HG03135 (cell line): ENCODE results near the gene ADCY1.

Experiments
- ATAC-seq: cut with Tn5 transposase; IDR thresholded peaks from one replicate; pipeline ENCODE4 v1.9.1; 2021; ENCODE audit warnings: mild to moderate bottlenecking, moderate library complexity; ENCODE audit not compliant: unreplicated experiment

Gene ADCY1

GRCh38 chr7:45708046-45708950 is 134.1 kb downstream of the ADCY1 start:
- no peak for ATAC-seq

- ATAC-seq: no peak
Measured at GRCh38 chr7:45709168-45710042, 135.2 kb downstream of the ADCY1 start.

- ATAC-seq: no peak
Measured at GRCh38 chr7:45710271-45711160, 136.3 kb downstream of the ADCY1 start.

- no peak for ATAC-seq
Measured at GRCh38 chr7:45711161-45711490, 137.0 kb downstream of the ADCY1 start.

GRCh38 chr7:45712057-45712689 is 138.0 kb downstream of the ADCY1 start:
- no peak for ATAC-seq

- no peak for ATAC-seq
Measured at GRCh38 chr7:45712872-45713668, 138.9 kb downstream of the ADCY1 start.

GRCh38 chr7:45713669-45714520 is 139.7 kb downstream of the ADCY1 start:
- ATAC-seq: no peak

- ATAC-seq: no peak
Measured at GRCh38 chr7:45714521-45714820, 140.3 kb downstream of the ADCY1 start.

- ATAC-seq: no peak
Measured at GRCh38 chr7:45715471-45716352, 141.5 kb downstream of the ADCY1 start.

GRCh38 chr7:45716380-45717203 is 142.4 kb downstream of the ADCY1 start:
- no peak for ATAC-seq

- no peak for ATAC-seq
Measured at GRCh38 chr7:45717537-45718235, 143.5 kb downstream of the ADCY1 start.

GRCh38 chr7:45718464-45719330 is 144.5 kb downstream of the ADCY1 start:
- ATAC-seq: no peak

- no peak for ATAC-seq
Measured at GRCh38 chr7:45720989-45721388, 146.8 kb downstream of the ADCY1 start.

GRCh38 chr7:45721686-45722598 is 147.8 kb downstream of the ADCY1 start:
- ATAC-seq: no peak
